ENCODE data around the gene AP2B1.

Gene AP2B1

GRCh38 chr17:35768797-35769196 is 181.7 kb downstream of the AP2B1 start:
- FAIRE-seq (no peak), DNase-seq (ENCODE audit: low spot score) (no peak)

GRCh38 chr17:35769895-35770486 is 182.9 kb downstream of the AP2B1 start:
- DNase-seq (ENCODE audit: low spot score) (no peak), FAIRE-seq (no peak)

GRCh38 chr17:35773129-35773528 is 186.0 kb downstream of the AP2B1 start:
- no peak for DNase-seq (ENCODE audit: low spot score)
- FAIRE-seq = no peak

GRCh38 chr17:35773679-35774425 is 186.7 kb downstream of the AP2B1 start:
- FAIRE-seq (no peak), DNase-seq (ENCODE audit: low spot score) (no peak)

GRCh38 chr17:35774499-35774898 is 187.4 kb downstream of the AP2B1 start:
- no peak for DNase-seq (ENCODE audit: low spot score)
- no peak for FAIRE-seq

- DNase-seq (ENCODE audit: low spot score) = no peak
- FAIRE-seq = no peak
These were observed 187.9 kb downstream of the AP2B1 start for GRCh38 chr17:35775039-35775438.

- no peak for DNase-seq (ENCODE audit: low spot score)
- no peak for FAIRE-seq
These were observed 188.5 kb downstream of the AP2B1 start for GRCh38 chr17:35775583-35775982.

Data from urothelium cell line (cell line).